ENCODE results near the gene ITPR1. TPM values are rescaled to one million over a fixed set of nuclear protein-coding genes. Genes with fewer than 3 reads are reported as not detected.

ITPR1 gene
- total and polyA plus RNA-seq, 2 experiments from 2014 or later, result 6.8 to 21.0 TPM

DNA sequence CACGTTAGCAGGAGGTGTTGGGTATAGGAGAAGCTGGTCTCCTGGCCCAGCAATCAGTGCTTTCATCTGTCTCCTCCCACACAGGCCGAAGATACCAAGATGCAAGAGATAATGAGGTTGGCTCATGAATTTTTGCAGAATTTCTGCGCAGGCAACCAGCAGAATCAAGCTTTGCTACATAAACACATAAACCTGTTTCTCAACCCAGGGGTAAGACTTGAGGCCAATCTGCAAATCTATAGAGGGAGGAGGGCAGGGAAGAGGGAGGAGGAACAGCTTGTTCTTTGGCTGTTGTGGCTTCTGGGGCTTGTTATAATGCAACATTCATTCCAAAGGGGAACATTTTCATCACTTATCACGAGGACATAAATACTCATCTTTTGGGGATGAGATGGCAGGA, 195.3 kb downstream of the ITPR1 start:
- Mint-ChIP-seq H3K27me3 (ENCODE audit: insufficient read depth, low read depth, poor library complexity) (no peaks in the 10 kb centered on the region), H3K9me3 (peaks cover 5% of the 10 kb centered on the region; the same call in 1 of the 3 replicates), H3K36me3 (ENCODE audit: low read depth) (peaks cover 13% of the 10 kb centered on the region; the same call in 2 of the 3 replicates), H3K27ac (no peak overlapping the region), H3K4me1 (no peaks in the 10 kb centered on the region; the same call in 2 of the 3 replicates), H3K4me3 (no peak overlapping the region)
- no peak for DNase-seq (ENCODE audit: low spot score)
- no peaks in the 10 kb centered on the region for H4K20me1 ChIP-seq (replicated peaks; ENCODE audit: insufficient read depth)
- TF ChIP-seq STAT1 (IDR thresholded peaks at IDR 0.05; ENCODE audit: unreplicated experiment), result no peak
- no peak for TF ChIP-seq CREB1 (CRISPR knock-in tag; IDR thresholded peaks at IDR 0.05; ENCODE audit: low read depth)
- no peak for TF ChIP-seq EZH2 (IDR thresholded peaks at IDR 0.05; ENCODE audit: low read depth, unreplicated experiment)
- TF ChIP-seq, protein P1, sequence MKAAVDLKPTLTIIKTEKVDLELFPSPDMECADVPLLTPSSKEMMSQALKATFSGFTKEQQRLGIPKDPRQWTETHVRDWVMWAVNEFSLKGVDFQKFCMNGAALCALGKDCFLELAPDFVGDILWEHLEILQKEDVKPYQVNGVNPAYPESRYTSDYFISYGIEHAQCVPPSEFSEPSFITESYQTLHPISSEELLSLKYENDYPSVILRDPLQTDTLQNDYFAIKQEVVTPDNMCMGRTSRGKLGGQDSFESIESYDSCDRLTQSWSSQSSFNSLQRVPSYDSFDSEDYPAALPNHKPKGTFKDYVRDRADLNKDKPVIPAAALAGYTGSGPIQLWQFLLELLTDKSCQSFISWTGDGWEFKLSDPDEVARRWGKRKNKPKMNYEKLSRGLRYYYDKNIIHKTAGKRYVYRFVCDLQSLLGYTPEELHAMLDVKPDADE (IDR thresholded peaks at IDR 0.05), result no peak
- no peak for TF ChIP-seq JUNB (IDR thresholded peaks at IDR 0.05; ENCODE audit: unreplicated experiment)
- no peak for TF ChIP-seq ZNF331 (CRISPR knock-in tag; IDR thresholded peaks at IDR 0.05; ENCODE audit: low read depth)
- TF ChIP-seq POLR2AphosphoS5 (IDR thresholded peaks at IDR 0.05; ENCODE audit: low read depth), result no peak
- TF ChIP-seq ZNF114 (CRISPR knock-in tag; IDR thresholded peaks at IDR 0.05), result no peak
- no peak for TF ChIP-seq EZH2phosphoT487 (IDR thresholded peaks at IDR 0.05; ENCODE audit: unreplicated experiment)
- TF ChIP-seq, protein P2, sequence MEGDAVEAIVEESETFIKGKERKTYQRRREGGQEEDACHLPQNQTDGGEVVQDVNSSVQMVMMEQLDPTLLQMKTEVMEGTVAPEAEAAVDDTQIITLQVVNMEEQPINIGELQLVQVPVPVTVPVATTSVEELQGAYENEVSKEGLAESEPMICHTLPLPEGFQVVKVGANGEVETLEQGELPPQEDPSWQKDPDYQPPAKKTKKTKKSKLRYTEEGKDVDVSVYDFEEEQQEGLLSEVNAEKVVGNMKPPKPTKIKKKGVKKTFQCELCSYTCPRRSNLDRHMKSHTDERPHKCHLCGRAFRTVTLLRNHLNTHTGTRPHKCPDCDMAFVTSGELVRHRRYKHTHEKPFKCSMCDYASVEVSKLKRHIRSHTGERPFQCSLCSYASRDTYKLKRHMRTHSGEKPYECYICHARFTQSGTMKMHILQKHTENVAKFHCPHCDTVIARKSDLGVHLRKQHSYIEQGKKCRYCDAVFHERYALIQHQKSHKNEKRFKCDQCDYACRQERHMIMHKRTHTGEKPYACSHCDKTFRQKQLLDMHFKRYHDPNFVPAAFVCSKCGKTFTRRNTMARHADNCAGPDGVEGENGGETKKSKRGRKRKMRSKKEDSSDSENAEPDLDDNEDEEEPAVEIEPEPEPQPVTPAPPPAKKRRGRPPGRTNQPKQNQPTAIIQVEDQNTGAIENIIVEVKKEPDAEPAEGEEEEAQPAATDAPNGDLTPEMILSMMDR (conservative IDR thresholded peaks at IDR 0.05; ENCODE audit: low read depth in 2 of 2), result no peak
- no peak for TF ChIP-seq NANOG (IDR thresholded peaks at IDR 0.05; ENCODE audit: borderline replicate concordance)
- TF ChIP-seq REST (IDR thresholded peaks at IDR 0.05; ENCODE audit: unreplicated experiment), result no peak
- TF ChIP-seq ZNF462 (CRISPR knock-in tag; IDR thresholded peaks at IDR 0.05), result no peak
- H3F3A ChIP-seq (replicated peaks; ENCODE audit: low read depth), result no peaks in the 10 kb centered on the region
- H3K4me1 ChIP-seq (ENCODE audit: insufficient read depth), result no peaks in the 10 kb centered on the region
- no peaks in the 10 kb centered on the region for H3K79me2 ChIP-seq (replicated peaks; ENCODE audit: insufficient read depth)
- H3K27me3 ChIP-seq (ENCODE audit: insufficient read depth), result no peaks in the 10 kb centered on the region
- no peak for ATAC-seq
- no peak overlapping the region for H3K27ac ChIP-seq (ENCODE audit: low read depth)
- H3K4me2 ChIP-seq, result no peak overlapping the region
- H2AFZ ChIP-seq, result no peak overlapping the region
- no peak overlapping the region for H3K4me3 ChIP-seq
- no peaks in the 10 kb centered on the region for H3K9me2 ChIP-seq (ENCODE audit: insufficient read depth)
- no peaks in the 10 kb centered on the region; the same call in 1 of the 2 replicates for H3K36me3 ChIP-seq (ENCODE audit: insufficient read depth)

Data from GM23338 (cell line).